Adrenal gland (tissue), 12 donors: ENCODE results near the gene KCNK16. TPM values are rescaled to one million over a fixed set of nuclear protein-coding genes. Genes with fewer than 3 reads are reported as not detected.

Experiments used
- DNase-seq, 7 donors: peaks; one replicate each; pipeline ENCODE4 v3.0.0-alpha.2; 2019 to 2020
- H3K27ac ChIP-seq, 5 donors: fragments of 200-600 bp; sonication (generic) in 4 of 5; 1 replicate in 3 of 5; 2 replicates in 2 of 5; pipeline versions ENCODE4 v1.5.1 to v1.8.0; 2016 to 2020; ENCODE audit warnings: mild to moderate bottlenecking in 1 of 5
- H3K27me3 ChIP-seq: fragments of 200-600 bp; 2 replicates; pipeline ENCODE4 v1.8.0; 2021
- H3K36me3 ChIP-seq, 2 donors: fragments of 200-600 bp; replicated peaks in 1 of 2; 1 replicate in 1 of 2; 2 replicates in 1 of 2; pipeline versions ENCODE4 v1.5.1 to v1.8.0; 2018 to 2022
- H3K4me1 ChIP-seq, 2 donors: fragments of 200-600 bp; replicated peaks in 1 of 2; 1 replicate in 1 of 2; 2 replicates in 1 of 2; pipeline versions ENCODE4 v1.5.1 to v1.8.0; 2018 to 2021
- H3K4me3 ChIP-seq, 4 donors: fragments of 200-600 bp; sonication (generic) in 3 of 4; one replicate each; pipeline ENCODE4 v1.5.1; 2016 to 2018
- H3K9me3 ChIP-seq, 3 donors: fragments of 200-600 bp; sonication (generic) in 1 of 3; replicated peaks in 1 of 3; 1 replicate in 2 of 3; 2 replicates in 1 of 3; pipeline versions ENCODE4 v1.5.1 to v1.8.0; 2016 to 2021
- CTCF ChIP-seq, 6 experiments: fragments of 450-650 bp in 4 of 6; fragments of 200-600 bp in 2 of 6; sonication (generic) in 1 of 6; IDR thresholded peaks; 1 replicate in 5 of 6; 2 replicates in 1 of 6; pipeline versions ENCODE4 v1.5.1 to v1.8.0; 2016 to 2021; ENCODE audit warnings: antibody characterized with exemption in 6 of 6, mild to moderate bottlenecking in 2 of 6, moderate library complexity in 1 of 6
- POLR2A ChIP-seq, 2 donors: fragments of 450-650 bp; IDR thresholded peaks; one replicate each; pipeline ENCODE4 v1.6.1; 2017; ENCODE audit warnings: antibody characterized with exemption in 2 of 2, mild to moderate bottlenecking in 2 of 2, moderate library complexity in 1 of 2
- WGBS, 4 donors: extraction: QIAGEN DNeasy Blood & Tissue Kit in 2 of 4; methylation state at CpG; one replicate each; pipeline versions ENCODE4 v1.1.5 to v1.1.7; 2013 to 2017; 5-methylcytosine and 5-hydroxymethylcytosine counted together
- intact Hi-C, 2 donors: fragments of 100-400 bp; cut with DNase I; formaldehyde crosslinking; loops; one replicate each; pipeline versions ENCODE4 v1.14.1 to v1.15.0; 2022 to 2023
- polyA plus RNA-seq, 3 donors: library from polyadenylated mRNA; stranded (reverse); fragments of 200-250 nt in 2 of 3; fragments of 350-450 nt in 1 of 3; fragmentation: Illumina TruSeq in 1 of 3; extraction: RNeasy Lipid Tissue Mini Kit (QIAGEN cat#74804) in 1 of 3; gene quantifications; one replicate each; pipeline ENCODE4 v1.2.3, GENCODE V29; 2013 to 2014
- total RNA-seq, 9 donors: library from RNA; depleted of rRNA in 4 of 9; stranded (reverse); fragments of >200 nt in 4 of 9; fragments of 120-200 nt in 1 of 9; fragmentation: NEBNext Ultra II Directional in 1 of 9; extraction: Animal tissue kit (Norgen Biotek cat#: 25700) in 1 of 9; gene quantifications; one replicate each; pipeline versions ENCODE4 v1.1.0 to v1.2.4, GENCODE V29; 2013 to 2023
- donor health status: healthy with polysubstance abuse.
- donor health status: Bipolar disorder and iron deficiency.
- donor health status: DM: yes; HTN: yes; CAD: no.
- donor health status: DM: no; HTN: no; CAD: no.
- donor health status: DM: no; HTN: no; CAD: no.
- donor health status: DM: yes; HTN: yes; CAD: no.

KCNK16 gene
- total and polyA plus RNA-seq, 12 donors = not detected

DNA sequence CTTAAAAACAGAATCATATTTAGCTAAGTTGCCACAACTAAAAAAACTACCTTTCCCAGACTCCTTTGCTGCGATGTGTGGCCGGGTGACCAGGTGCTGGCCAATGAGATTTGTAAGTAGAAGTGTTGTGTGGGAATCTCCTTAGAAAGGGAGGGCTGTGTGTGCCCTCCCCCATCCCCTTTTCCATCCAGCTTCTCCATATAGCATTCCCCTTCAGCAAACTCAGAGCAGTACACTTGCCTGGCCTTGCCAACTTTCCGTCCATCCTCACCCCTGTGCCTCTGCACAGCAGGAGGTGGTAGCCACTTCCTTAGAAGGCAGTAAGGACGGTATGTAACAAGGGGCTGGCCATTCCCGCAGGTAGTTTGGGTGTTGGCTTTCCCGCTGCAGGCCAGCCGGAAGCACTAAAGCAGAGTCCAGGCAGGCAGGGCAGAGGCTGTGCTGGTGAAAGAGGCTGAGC lies 22.3 kb upstream of the KCNK16 start:
- WGBS, 4 donors = 85 to 92% (median 90%) methylated on average over 3 to 7 of the region's 7 CpGs
- Histone ChIP-seq H3K27ac (no peak overlapping the region), H3K36me3 (no peaks in the 10 kb centered on the region), H3K4me1 (peaks cover 5 to 13% of the 10 kb centered on the region in 2 donors), H3K27me3 (no peaks in the 10 kb centered on the region), H3K4me3 (no peak overlapping the region), H3K9me3 (no peaks in the 10 kb centered on the region)
- no peak for DNase-seq
- TF ChIP-seq CTCF (IDR thresholded peaks at IDR 0.05) (no peak), POLR2A (IDR thresholded peaks at IDR 0.05) (no peak)
- intact Hi-C loops = loop anchor here in 1 of 2 donors (10.0 kb wide), 1 partner anchor 960 kb away; no protein-coding TSS in a partner anchor

GRCh38 chr6:39343396-39343870 lies 20.9 kb upstream of the KCNK16 start:
- Histone ChIP-seq H3K36me3 (no peaks in the 10 kb centered on the region), H3K27me3 (no peaks in the 10 kb centered on the region), H3K9me3 (no peaks in the 10 kb centered on the region), H3K27ac (no peak overlapping the region), H3K4me1 (peaks cover 12 to 25% of the 10 kb centered on the region in 2 donors), H3K4me3 (no peak overlapping the region)
- DNase-seq = no peak
- intact Hi-C loops = loop anchor here in 1 of 2 donors (10.0 kb wide), 1 partner anchor 961 kb away; no protein-coding TSS in a partner anchor
- no peak for TF ChIP-seq CTCF (IDR thresholded peaks at IDR 0.05)
- TF ChIP-seq POLR2A (IDR thresholded peaks at IDR 0.05) = no peak
- WGBS, 4 donors = 85 to 93% (median 86%) methylated on average over 7 to 9 of the region's 9 CpGs

GRCh38 chr6:39342692-39343395 lies 20.3 kb upstream of the KCNK16 start:
- intact Hi-C loops = loop anchor here in 1 of 2 donors (10.0 kb wide), 1 partner anchor 962 kb away; no protein-coding TSS in a partner anchor
- peaks cover 12 to 25% of the 10 kb centered on the region in 2 donors for H3K4me1 ChIP-seq
- no peak overlapping the region for H3K27ac ChIP-seq
- no peaks in the 10 kb centered on the region for H3K36me3 ChIP-seq
- no peaks in the 10 kb centered on the region for H3K9me3 ChIP-seq
- H3K4me3 ChIP-seq = no peak overlapping the region
- H3K27me3 ChIP-seq = no peaks in the 10 kb centered on the region
- 66 to 70% (median 70%) methylated on average over 14 of the region's 14 CpGs for WGBS, 4 donors
- no peak for DNase-seq
- no peak for TF ChIP-seq POLR2A (IDR thresholded peaks at IDR 0.05)
- TF ChIP-seq CTCF (IDR thresholded peaks at IDR 0.05) = no peak

DNA sequence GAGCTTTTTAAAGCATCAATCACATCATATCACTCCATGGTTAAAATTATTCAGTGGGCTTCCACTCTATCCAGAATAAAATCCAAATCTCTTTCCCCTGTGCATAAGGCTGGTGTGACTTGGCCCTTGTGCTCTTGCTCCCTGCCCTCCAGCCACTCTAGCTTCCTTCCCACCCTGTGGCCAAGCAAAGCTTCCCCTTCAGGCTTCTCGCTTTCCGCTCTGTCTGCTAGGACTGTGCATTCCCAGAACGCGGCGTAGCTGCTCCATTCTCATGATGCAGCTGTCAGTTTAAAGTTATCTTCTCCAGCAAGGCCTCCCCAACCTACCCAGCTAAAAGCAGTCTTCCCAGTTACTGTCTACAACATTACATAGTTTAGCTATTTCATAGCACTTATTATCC lies 19.4 kb upstream of the KCNK16 start:
- H3K27ac ChIP-seq = no peak overlapping the region
- H3K9me3 ChIP-seq = no peaks in the 10 kb centered on the region
- no peak overlapping the region for H3K4me3 ChIP-seq
- H3K36me3 ChIP-seq = no peaks in the 10 kb centered on the region
- H3K4me1 ChIP-seq = peaks cover 12 to 25% of the 10 kb centered on the region in 2 donors
- TF ChIP-seq CTCF (IDR thresholded peaks at IDR 0.05) (no peak), POLR2A (IDR thresholded peaks at IDR 0.05) (no peak)
- intact Hi-C loops = loop anchor here in 1 of 2 donors (10.0 kb wide), 1 partner anchor 963 kb away; no protein-coding TSS in a partner anchor
- no peak for DNase-seq
- H3K27me3 ChIP-seq = no peaks in the 10 kb centered on the region
- WGBS, 4 donors = 84 to 95% (median 88%) methylated on average over 5 of the region's 5 CpGs
